ENCODE measurements around the gene ARFGEF3.

DNA sequence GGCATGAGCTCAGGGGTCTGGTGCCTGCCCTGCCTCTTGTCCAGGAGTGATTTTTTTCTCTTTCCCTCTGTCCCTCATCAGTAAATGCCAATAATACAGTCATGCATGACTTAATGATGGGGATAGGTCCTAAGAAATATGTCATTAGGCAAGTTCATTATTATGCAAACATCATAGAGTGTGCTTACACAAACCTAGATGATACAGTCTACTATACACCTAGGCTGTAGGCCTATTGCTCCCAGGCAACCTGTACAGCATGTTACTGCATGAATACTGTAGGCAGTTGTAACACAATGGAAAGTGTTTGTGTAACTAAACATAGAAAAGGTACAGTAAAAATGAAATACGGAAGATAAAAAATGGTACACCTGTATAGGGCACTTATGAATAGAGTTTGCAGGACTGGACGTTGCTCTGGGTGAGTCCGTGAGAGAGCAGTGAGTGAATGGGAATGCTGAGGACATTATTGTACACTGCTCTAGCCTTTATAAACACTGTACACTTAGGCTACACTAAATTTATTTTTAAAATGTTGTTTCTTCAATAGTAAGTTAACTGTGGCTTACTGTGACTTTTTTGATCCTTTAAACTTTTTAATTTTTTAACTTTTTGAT lies 34.5 kb downstream of the ARFGEF3 start:
- TF ChIP-seq, protein P1, sequence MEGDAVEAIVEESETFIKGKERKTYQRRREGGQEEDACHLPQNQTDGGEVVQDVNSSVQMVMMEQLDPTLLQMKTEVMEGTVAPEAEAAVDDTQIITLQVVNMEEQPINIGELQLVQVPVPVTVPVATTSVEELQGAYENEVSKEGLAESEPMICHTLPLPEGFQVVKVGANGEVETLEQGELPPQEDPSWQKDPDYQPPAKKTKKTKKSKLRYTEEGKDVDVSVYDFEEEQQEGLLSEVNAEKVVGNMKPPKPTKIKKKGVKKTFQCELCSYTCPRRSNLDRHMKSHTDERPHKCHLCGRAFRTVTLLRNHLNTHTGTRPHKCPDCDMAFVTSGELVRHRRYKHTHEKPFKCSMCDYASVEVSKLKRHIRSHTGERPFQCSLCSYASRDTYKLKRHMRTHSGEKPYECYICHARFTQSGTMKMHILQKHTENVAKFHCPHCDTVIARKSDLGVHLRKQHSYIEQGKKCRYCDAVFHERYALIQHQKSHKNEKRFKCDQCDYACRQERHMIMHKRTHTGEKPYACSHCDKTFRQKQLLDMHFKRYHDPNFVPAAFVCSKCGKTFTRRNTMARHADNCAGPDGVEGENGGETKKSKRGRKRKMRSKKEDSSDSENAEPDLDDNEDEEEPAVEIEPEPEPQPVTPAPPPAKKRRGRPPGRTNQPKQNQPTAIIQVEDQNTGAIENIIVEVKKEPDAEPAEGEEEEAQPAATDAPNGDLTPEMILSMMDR (IDR thresholded peaks at IDR 0.05): no peak
- TF ChIP-seq GATA2 (CRISPR knock-in tag; IDR thresholded peaks at IDR 0.05) (no peak), EP300 (IDR thresholded peaks at IDR 0.05; ENCODE audit: borderline replicate concordance in 1 of 2, low read depth in 1 of 2, low read length in 1 of 2) (no peak)
